Prostate gland (tissue), 2 donors: ENCODE results near the gene DPP9. TPM values are rescaled to one million over a fixed set of nuclear protein-coding genes. Genes with fewer than 3 reads are reported as not detected.

Experiments used
- DNase-seq: peaks from one replicate; pipeline ENCODE4 v3.0.0-alpha.2; 2019; ENCODE audit warnings: low spot score
- H3K27ac ChIP-seq, 2 donors: fragments of 200-600 bp; sonication (generic); 2 replicates each; pipeline ENCODE4 v1.5.1; 2017 to 2019
- H3K27me3 ChIP-seq: fragments of 200-600 bp; sonication (generic); replicated peaks from 2 replicates; pipeline ENCODE4 v1.5.1; 2019; ENCODE audit not compliant: insufficient read depth
- H3K36me3 ChIP-seq, 2 donors: fragments of 200-600 bp; sonication (generic); 1 replicate in 1 of 2; 2 replicates in 1 of 2; pipeline versions ENCODE4 v1.5.1 to v1.8.1; 2017 to 2019
- H3K4me1 ChIP-seq: fragments of 200-600 bp; sonication (generic); replicated peaks from 2 replicates; pipeline ENCODE4 v1.5.1; 2019
- H3K4me3 ChIP-seq, 2 donors: fragments of 200-600 bp; sonication (generic); 2 replicates each; pipeline ENCODE4 v1.5.1; 2017 to 2019
- H3K9me3 ChIP-seq: fragments of 200-600 bp; sonication (generic); 2 replicates; pipeline ENCODE4 v1.5.1; 2017
- POLR2A ChIP-seq: fragments of 450-650 bp; IDR thresholded peaks from one replicate; pipeline ENCODE4 v1.6.1; 2016; ENCODE audit warnings: antibody characterized with exemption, mild to moderate bottlenecking
- POLR2AphosphoS5 ChIP-seq: sonication (generic); formaldehyde crosslinking; IDR thresholded peaks from one replicate; pipeline ENCODE4 v1.6.1; 2017; ENCODE audit warnings: antibody characterized with exemption
- WGBS: methylation state at CpG from one replicate; pipeline ENCODE4 v1.1.5; 2018; 5-methylcytosine and 5-hydroxymethylcytosine counted together
- intact Hi-C: fragments of 100-400 bp; cut with DNase I; formaldehyde crosslinking; loops from one replicate; pipeline ENCODE4 v1.14.2; 2022
- total RNA-seq, 2 donors: library from RNA; depleted of rRNA; stranded (reverse); fragments of >200 nt; gene quantifications; one replicate each; pipeline ENCODE4 v1.1.0, GENCODE V29; 2016
- TF ChIP-seq, protein P1 (sequence below), 4 experiments: fragments of 200-600 bp in 2 of 4; fragments of 450-650 bp in 2 of 4; sonication (generic) in 2 of 4; IDR thresholded peaks; 1 replicate in 3 of 4; 2 replicates in 1 of 4; pipeline ENCODE4 v1.5.1; 2016 to 2019; ENCODE audit warnings: antibody characterized with exemption in 4 of 4, mild to moderate bottlenecking in 2 of 4, moderate library complexity in 2 of 4

The DPP9 gene
- total RNA-seq, 2 donors from 2014 or later = 53.5 to 116 TPM

DNA sequence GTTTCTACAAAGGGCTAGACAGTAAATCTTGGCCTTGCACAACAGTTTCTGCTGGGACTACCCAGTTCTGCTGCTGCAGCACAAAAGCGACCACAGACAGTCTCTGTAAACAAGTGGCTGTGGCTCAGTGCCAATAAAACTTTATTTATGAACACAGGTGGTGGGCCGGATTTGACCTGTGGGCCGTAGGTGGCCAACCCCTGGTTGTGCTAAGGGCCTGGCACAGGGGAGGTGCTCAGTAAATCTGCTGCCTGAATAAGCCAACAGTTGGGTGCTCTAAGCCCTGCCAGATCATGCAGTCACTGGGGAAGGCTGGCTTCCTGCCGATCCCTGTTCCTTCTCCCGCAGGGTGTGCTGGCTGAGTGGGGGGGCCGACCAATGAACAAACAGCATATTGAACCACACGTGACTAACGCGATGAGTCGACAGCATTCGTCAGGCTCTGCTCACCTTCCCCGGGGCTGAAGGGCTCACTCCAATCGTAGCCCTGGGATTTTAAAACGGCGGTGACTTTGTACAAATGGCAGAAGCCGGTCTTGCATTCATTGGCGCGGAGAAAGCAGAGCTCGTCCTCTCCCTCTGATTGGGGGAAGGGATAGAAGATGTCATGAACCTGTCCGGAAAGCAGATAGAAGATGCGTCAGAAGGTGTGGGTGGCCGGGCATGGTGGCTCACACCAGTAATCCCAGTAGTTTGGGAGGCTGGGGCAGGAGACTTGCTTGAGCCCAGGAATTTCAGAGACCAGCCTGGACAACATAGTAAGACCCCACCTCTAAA lies 29.2 kb downstream of the DPP9 start:
- DNase-seq = peak; percentile 53
- H3K4me1 ChIP-seq = no peaks in the 10 kb centered on the region
- WGBS = 77% methylated on average over 22 of the region's 22 CpGs
- peaks cover 8 to 19% of the 10 kb centered on the region in 2 donors for H3K36me3 ChIP-seq
- intact Hi-C loops = no loop called here
- H3K9me3 ChIP-seq = no peaks in the 10 kb centered on the region
- TF ChIP-seq, protein P1, sequence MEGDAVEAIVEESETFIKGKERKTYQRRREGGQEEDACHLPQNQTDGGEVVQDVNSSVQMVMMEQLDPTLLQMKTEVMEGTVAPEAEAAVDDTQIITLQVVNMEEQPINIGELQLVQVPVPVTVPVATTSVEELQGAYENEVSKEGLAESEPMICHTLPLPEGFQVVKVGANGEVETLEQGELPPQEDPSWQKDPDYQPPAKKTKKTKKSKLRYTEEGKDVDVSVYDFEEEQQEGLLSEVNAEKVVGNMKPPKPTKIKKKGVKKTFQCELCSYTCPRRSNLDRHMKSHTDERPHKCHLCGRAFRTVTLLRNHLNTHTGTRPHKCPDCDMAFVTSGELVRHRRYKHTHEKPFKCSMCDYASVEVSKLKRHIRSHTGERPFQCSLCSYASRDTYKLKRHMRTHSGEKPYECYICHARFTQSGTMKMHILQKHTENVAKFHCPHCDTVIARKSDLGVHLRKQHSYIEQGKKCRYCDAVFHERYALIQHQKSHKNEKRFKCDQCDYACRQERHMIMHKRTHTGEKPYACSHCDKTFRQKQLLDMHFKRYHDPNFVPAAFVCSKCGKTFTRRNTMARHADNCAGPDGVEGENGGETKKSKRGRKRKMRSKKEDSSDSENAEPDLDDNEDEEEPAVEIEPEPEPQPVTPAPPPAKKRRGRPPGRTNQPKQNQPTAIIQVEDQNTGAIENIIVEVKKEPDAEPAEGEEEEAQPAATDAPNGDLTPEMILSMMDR (IDR thresholded peaks at IDR 0.05) = no peak
- TF ChIP-seq POLR2AphosphoS5 = peak; percentile 17
- H3K27me3 ChIP-seq = no peaks in the 10 kb centered on the region
- no peak overlapping the region for H3K4me3 ChIP-seq
- peak overlapping the region; percentile 38 to 64 for H3K27ac ChIP-seq

DNA sequence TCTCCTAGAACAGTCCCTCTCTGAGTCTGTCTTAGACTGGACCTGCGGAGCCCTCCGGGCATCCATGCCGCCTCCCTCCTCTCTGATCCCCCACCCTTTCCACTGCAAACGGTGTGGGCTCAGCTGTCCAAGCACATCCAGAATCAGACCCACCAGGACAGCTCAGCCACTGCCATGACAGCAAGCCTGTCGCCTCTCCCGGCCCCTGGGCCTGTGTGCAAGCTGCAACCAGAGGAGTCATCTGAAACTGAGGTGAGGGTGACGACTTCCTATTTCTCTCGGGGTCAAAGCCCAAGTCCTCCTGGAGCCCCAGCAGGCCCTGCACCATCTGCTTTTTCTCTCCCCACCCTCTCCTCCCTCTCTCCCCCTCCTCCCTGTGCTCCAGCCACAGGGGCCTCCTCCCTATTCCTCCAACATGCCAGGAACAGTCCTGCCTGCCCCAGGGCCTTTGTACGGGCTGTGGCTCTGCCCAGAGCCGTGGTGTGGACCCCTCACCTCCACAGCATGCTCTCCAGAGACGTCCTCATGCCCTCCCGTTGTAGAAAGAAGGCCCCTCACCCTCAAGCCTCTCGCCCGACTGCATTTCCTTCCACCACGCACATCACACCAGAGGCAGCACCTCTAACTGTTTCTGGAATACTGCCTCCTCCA lies 30.0 kb downstream of the DPP9 start:
- H3K27me3 ChIP-seq = no peaks in the 10 kb centered on the region
- no peak overlapping the region for H3K4me3 ChIP-seq
- 89% methylated on average over 15 of the region's 15 CpGs for WGBS
- peak overlapping the region; percentile 38 to 64 for H3K27ac ChIP-seq
- H3K9me3 ChIP-seq = no peaks in the 10 kb centered on the region
- H3K4me1 ChIP-seq = no peaks in the 10 kb centered on the region
- H3K36me3 ChIP-seq = peaks cover 14 to 24% of the 10 kb centered on the region in 2 donors
- TF ChIP-seq, protein P1 (IDR thresholded peaks at IDR 0.05) = no peak
- TF ChIP-seq POLR2A = no peak
- no peak for TF ChIP-seq POLR2AphosphoS5
- no peak for DNase-seq
- intact Hi-C loops = no loop called here

DNA sequence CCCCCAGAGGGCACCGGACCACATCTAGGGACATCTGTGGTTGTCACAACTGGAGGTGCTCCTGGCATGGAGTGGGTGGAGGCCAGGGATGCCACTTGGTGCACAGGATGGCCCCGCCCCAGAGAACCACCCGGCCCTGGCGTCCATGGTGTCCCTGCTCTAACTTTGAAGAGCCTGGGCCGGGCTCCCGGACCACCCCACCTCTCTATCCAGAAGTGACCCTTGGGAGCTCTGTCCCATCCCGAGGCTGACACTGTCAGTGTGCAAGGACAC lies 30.6 kb downstream of the DPP9 start:
- intact Hi-C loops = no loop called here
- Histone ChIP-seq H3K36me3 (peaks cover 18 to 30% of the 10 kb centered on the region in 2 donors), H3K4me3 (no peak overlapping the region), H3K27ac (no peak overlapping the region), H3K27me3 (no peaks in the 10 kb centered on the region), H3K4me1 (no peaks in the 10 kb centered on the region), H3K9me3 (no peaks in the 10 kb centered on the region)
- TF ChIP-seq POLR2A (no peak), POLR2AphosphoS5 (no peak)
- TF ChIP-seq, protein P1 (IDR thresholded peaks at IDR 0.05) = no peak
- no peak for DNase-seq
- WGBS = 89% methylated on average over 7 of the region's 7 CpGs

DNA sequence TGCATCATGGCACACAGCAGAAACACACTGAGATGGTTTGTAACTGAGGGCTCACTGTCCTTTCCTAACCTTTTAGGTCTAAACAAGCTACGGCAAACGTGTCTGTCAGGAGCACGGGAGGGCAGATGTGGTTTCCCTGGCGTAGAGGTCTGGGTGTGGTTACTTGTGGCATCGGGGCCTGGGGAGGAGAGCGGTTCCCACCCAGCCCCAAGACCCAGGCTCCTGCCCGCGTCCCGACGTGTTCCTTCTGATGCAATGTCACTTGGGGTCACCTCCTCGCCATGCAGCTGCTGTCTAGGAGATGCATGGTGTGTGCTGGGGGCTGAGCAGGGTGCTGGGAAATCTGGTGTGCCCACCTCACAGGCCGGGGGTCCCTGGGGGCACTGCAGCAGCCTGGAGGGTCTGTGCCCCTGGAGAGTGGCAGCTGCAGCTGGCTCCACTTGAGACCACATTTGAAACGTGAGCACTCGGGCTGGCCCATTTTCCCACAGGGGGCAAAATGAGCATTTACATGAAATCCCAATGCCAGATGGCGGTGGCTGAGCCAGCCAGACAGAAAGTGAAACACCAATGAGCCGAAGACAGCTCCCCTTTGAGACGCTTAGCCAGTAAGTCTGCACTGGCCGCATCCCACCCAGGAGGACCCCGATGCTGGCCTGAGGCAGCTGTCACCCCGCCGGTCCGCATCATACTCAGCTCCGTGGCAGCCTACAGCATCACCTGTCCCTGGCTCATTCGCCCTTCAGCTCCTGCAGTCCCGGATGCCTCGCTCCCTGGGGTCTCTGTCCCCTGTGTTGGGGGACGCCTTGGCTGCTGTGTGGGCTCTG lies 31.2 kb downstream of the DPP9 start:
- TF ChIP-seq, protein P1 (IDR thresholded peaks at IDR 0.05) = no peak
- no peak for TF ChIP-seq POLR2AphosphoS5
- no peak for TF ChIP-seq POLR2A
- H3K36me3 ChIP-seq = peaks cover 23 to 30% of the 10 kb centered on the region in 2 donors

More for the DNA sequence above, 31.2 kb downstream of the DPP9 start:
- Histone ChIP-seq H3K9me3 (no peaks in the 10 kb centered on the region), H3K4me1 (no peaks in the 10 kb centered on the region), H3K27me3 (no peaks in the 10 kb centered on the region), H3K27ac (no peak overlapping the region), H3K4me3 (no peak overlapping the region)
- DNase-seq = no peak
- intact Hi-C loops = no loop called here
- 86% methylated on average over 27 of the region's 27 CpGs for WGBS
